ENCODE results near the gene HPCA.

- TF ChIP-seq FOXM1 (IDR thresholded peaks at IDR 0.05; ENCODE audit: borderline replicate concordance) (no peak), BHLHE40 (IDR thresholded peaks at IDR 0.05; ENCODE audit: borderline replicate concordance) (no peak), SP1 (IDR thresholded peaks at IDR 0.05) (no peak), SUZ12 (IDR thresholded peaks at IDR 0.05) (no peak)
These were observed 39.3 kb downstream of the HPCA start for GRCh38 chr1:32925403-32926162.

All from HEK293T (cell line).